Spleen (tissue), 11 donors: ENCODE results near the gene REX1BD. TPM values are rescaled to one million over a fixed set of nuclear protein-coding genes. Genes with fewer than 3 reads are reported as not detected.
A peak's percentile ranks its signal among the peaks of the same experiment; 100 is the strongest.

Experiments used
- DNase-seq: peaks from one replicate; pipeline ENCODE4 v3.0.0-alpha.2; 2020
- H3K27ac ChIP-seq, 8 donors: fragments of 200-600 bp; sonication (generic) in 7 of 8; 1 replicate in 4 of 8; 2 replicates in 4 of 8; pipeline versions ENCODE4 v1.5.0 to v1.8.0; 2016 to 2021; ENCODE audit warnings: inconsistent platforms in 4 of 8, mild to moderate bottlenecking in 4 of 8, moderate library complexity in 1 of 8
- H3K27me3 ChIP-seq, 7 donors: fragments of 200-600 bp; sonication (generic) in 6 of 7; replicated peaks in 1 of 7; 1 replicate in 4 of 7; 2 replicates in 3 of 7; pipeline versions ENCODE4 v1.5.0 to v1.8.0; 2016 to 2021; ENCODE audit warnings: inconsistent platforms in 3 of 7, mild to moderate bottlenecking in 1 of 7
- H3K36me3 ChIP-seq, 6 donors: fragments of 200-600 bp; sonication (generic) in 5 of 6; 1 replicate in 4 of 6; 2 replicates in 2 of 6; pipeline versions ENCODE4 v1.5.0 to v1.8.0; 2016 to 2021; ENCODE audit warnings: inconsistent platforms in 2 of 6
- H3K4me1 ChIP-seq, 6 donors: fragments of 200-600 bp; sonication (generic) in 5 of 6; 1 replicate in 3 of 6; 2 replicates in 3 of 6; pipeline versions ENCODE4 v1.5.0 to v1.8.0; 2016 to 2021; ENCODE audit warnings: inconsistent platforms in 3 of 6
- H3K4me3 ChIP-seq, 8 donors: fragments of 200-600 bp; sonication (generic) in 7 of 8; 1 replicate in 4 of 8; 2 replicates in 4 of 8; pipeline versions ENCODE4 v1.5.0 to v1.8.0; 2016 to 2021; ENCODE audit warnings: inconsistent platforms in 4 of 8, mild to moderate bottlenecking in 4 of 8, moderate library complexity in 2 of 8
- H3K9me3 ChIP-seq, 8 donors: fragments of 200-600 bp; sonication (generic) in 7 of 8; 1 replicate in 4 of 8; 2 replicates in 4 of 8; pipeline versions ENCODE4 v1.5.0 to v1.8.0; 2016 to 2021; ENCODE audit warnings: inconsistent platforms in 4 of 8
- CTCF ChIP-seq, 11 experiments: fragments of 200-600 bp in 7 of 11; fragments of 450-650 bp in 4 of 11; sonication (generic) in 4 of 11; IDR thresholded peaks in 8 of 11; conservative IDR thresholded peaks in 3 of 11; 1 replicate in 7 of 11; 2 replicates in 4 of 11; pipeline versions ENCODE4 v1.4.0 to v1.8.0; 2016 to 2021; ENCODE audit warnings: antibody characterized with exemption in 11 of 11, inconsistent platforms in 4 of 11, mild to moderate bottlenecking in 1 of 11
- POLR2A ChIP-seq, 3 donors: fragments of 450-650 bp; IDR thresholded peaks; one replicate each; pipeline ENCODE4 v1.5.1; 2017; ENCODE audit warnings: antibody characterized with exemption in 3 of 3, mild to moderate bottlenecking in 1 of 3
- POLR2AphosphoS5 ChIP-seq, 3 donors: sonication (generic); formaldehyde crosslinking; IDR thresholded peaks; one replicate each; pipeline ENCODE4 v1.5.1; 2017; ENCODE audit warnings: antibody characterized with exemption in 3 of 3
- WGBS, 5 donors: extraction: QIAGEN DNeasy Blood & Tissue Kit in 3 of 5; methylation state at CpG; one replicate each; pipeline versions ENCODE4 v1.1.5 to v1.1.7; 2013 to 2018; 5-methylcytosine and 5-hydroxymethylcytosine counted together
- intact Hi-C: fragments of 100-400 bp; cut with DNase I; formaldehyde crosslinking; loops from one replicate; pipeline ENCODE4 v1.15.0; 2023; ENCODE audit warnings: low total_unique reads
- polyA plus RNA-seq, 3 donors: library from polyadenylated mRNA; stranded (reverse); fragments of 200-250 nt; gene quantifications; one replicate each; pipeline ENCODE4 v1.2.1, GENCODE V29; 2013
- total RNA-seq, 7 donors: library from RNA; depleted of rRNA in 3 of 7; stranded (reverse); fragments of >200 nt in 3 of 7; fragmentation: NEBNext Ultra II Directional in 4 of 7; extraction: Animal tissue kit (Norgen Biotek cat#: 25700) in 4 of 7; gene quantifications; one replicate each; pipeline versions ENCODE4 v1.1.0 to v1.2.1, GENCODE V29; 2016 to 2021
- donor health status: healthy with polysubstance abuse.
- donor health status: DM: no; HTN: no; CAD: no; lungs with moderate emphysema.
- donor health status: DM: no; HTN: no; CAD: no.
- donor health status: Bipolar disorder and iron deficiency.
- donor health status: healthy.
- donor health status: DM: no; HTN: no; CAD: no.
- donor health status: DM: yes; HTN: yes; CAD: no.

The REX1BD gene
- total and polyA plus RNA-seq, 10 donors, result 65.4 to 182 (median 86.3) TPM

GRCh38 chr19:18551631-18552030 lies 37.0 kb upstream of the REX1BD start:
- no peak for TF ChIP-seq CTCF (IDR thresholded peaks at IDR 0.05 in 8 of 11, conservative IDR thresholded peaks at IDR 0.05 in 3 of 11)
- no peak for TF ChIP-seq POLR2AphosphoS5 (IDR thresholded peaks at IDR 0.05)
- no peak for TF ChIP-seq POLR2A (IDR thresholded peaks at IDR 0.05)
- Histone ChIP-seq H3K27ac (no peak overlapping the region), H3K36me3 (no peaks in the 10 kb centered on the region), H3K4me1 (peaks cover 0 to under 1% (median under 1%) of the 10 kb centered on the region in 6 donors), H3K27me3 (no peaks in the 10 kb centered on the region), H3K4me3 (no peak overlapping the region), H3K9me3 (no peaks in the 10 kb centered on the region)
- no peak for DNase-seq
- 78 to 87% (median 79%) methylated on average over 6 of the region's 6 CpGs for WGBS, 5 donors
- intact Hi-C loops, result no loop called here

GRCh38 chr19:18557411-18558201 lies 31.0 kb upstream of the REX1BD start, which contains the start of gene KXD1:
TSS of gene KXD1 (plus strand) at chr19:18557870. CDS start at chr19:18562057, 4,187 bp downstream.
- 0 to 3% (median 2%) methylated on average over 18 to 58 of the region's 58 CpGs for WGBS, 5 donors
- intact Hi-C loops, result no loop called here
- peak; percentile 99 for TF ChIP-seq POLR2AphosphoS5 (IDR thresholded peaks at IDR 0.05)
- peak in 3 of 11 experiments; percentile 18 to 33 (median 32) for TF ChIP-seq CTCF (IDR thresholded peaks at IDR 0.05 in 8 of 11, conservative IDR thresholded peaks at IDR 0.05 in 3 of 11)
- TF ChIP-seq POLR2A (IDR thresholded peaks at IDR 0.05), result peak in 1 of 3 donors; percentile 49
- Histone ChIP-seq H3K4me3 (peak within 1 kb of the TSS; percentile 68 to 97 (median 88)), H3K27me3 (no peaks in the 10 kb centered on the region), H3K4me1 (peaks cover 11 to 57% (median 36%) of the 10 kb centered on the region in 6 donors), H3K36me3 (peaks cover 0 to 15% (median 5%) of the 10 kb centered on the region in 6 donors), H3K27ac (peak within 1 kb of the TSS; percentile 95 to 98 (median 96)), H3K9me3 (no peaks in the 10 kb centered on the region)
- DNase-seq, result peak; percentile 99

GRCh38 chr19:18558202-18558555 lies 30.4 kb upstream of the REX1BD start:
- intact Hi-C loops, result no loop called here
- Histone ChIP-seq H3K27ac (peak overlapping the region; percentile 95 to 98 (median 96)), H3K4me1 (peaks cover 11 to 62% (median 39%) of the 10 kb centered on the region in 6 donors), H3K4me3 (peak overlapping the region; percentile 68 to 97 (median 88)), H3K27me3 (no peaks in the 10 kb centered on the region), H3K36me3 (peaks cover 0 to 21% (median 10%) of the 10 kb centered on the region in 6 donors), H3K9me3 (no peaks in the 10 kb centered on the region)
- WGBS, 5 donors, result 6 to 9% (median 7%) methylated on average over 9 to 11 of the region's 11 CpGs
- DNase-seq, result no peak
- no peak for TF ChIP-seq CTCF (IDR thresholded peaks at IDR 0.05 in 8 of 11, conservative IDR thresholded peaks at IDR 0.05 in 3 of 11)
- TF ChIP-seq POLR2AphosphoS5 (IDR thresholded peaks at IDR 0.05), result no peak
- TF ChIP-seq POLR2A (IDR thresholded peaks at IDR 0.05), result no peak

GRCh38 chr19:18558604-18559003 lies 30.0 kb upstream of the REX1BD start:
- TF ChIP-seq CTCF (IDR thresholded peaks at IDR 0.05 in 8 of 11, conservative IDR thresholded peaks at IDR 0.05 in 3 of 11) (no peak), POLR2AphosphoS5 (IDR thresholded peaks at IDR 0.05) (no peak), POLR2A (IDR thresholded peaks at IDR 0.05) (no peak)
- intact Hi-C loops, result no loop called here
- H3K9me3 ChIP-seq, result no peaks in the 10 kb centered on the region
- H3K4me1 ChIP-seq, result peaks cover 11 to 67% (median 39%) of the 10 kb centered on the region in 6 donors
- 35 to 62% (median 43%) methylated on average over 3 of the region's 3 CpGs for WGBS, 5 donors
- H3K36me3 ChIP-seq, result peaks cover 0 to 25% (median 15%) of the 10 kb centered on the region in 6 donors
- H3K27me3 ChIP-seq, result no peaks in the 10 kb centered on the region
- H3K4me3 ChIP-seq, result peak overlapping the region; percentile 68 to 97 (median 88)
- DNase-seq, result no peak
- H3K27ac ChIP-seq, result peak overlapping the region; percentile 95 to 98 (median 96)
